ENCODE data around the gene PALLD.
"Not testable (repeated sequence)": the region's sequence is repeated elsewhere in the genome, so short reads cannot be mapped to it uniquely, and the experiment has no call there.

PALLD gene

DNA sequence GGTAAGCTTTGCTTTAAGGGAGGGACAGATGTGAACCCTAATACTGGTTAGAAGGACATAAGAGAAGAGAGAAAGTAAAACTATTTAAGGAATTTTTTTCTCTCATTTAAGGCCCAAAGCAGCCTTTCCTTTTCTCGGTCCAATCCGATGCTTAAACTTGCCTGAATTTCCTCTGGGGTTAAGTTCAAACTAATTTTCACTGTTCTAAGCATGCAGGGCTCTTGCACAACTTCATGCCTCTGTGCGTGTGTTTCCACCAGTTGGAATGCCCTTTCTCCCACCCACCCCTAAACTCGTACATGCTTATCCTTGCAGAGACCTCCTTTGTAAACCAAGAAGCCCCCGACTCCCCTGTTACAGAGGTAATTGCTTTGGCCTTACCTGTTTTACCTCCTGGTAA lies 308.5 kb downstream of the PALLD start:
- no peak overlapping the region for H3K4me3 ChIP-seq (ENCODE audit: low read depth, low read length)
- H3K36me3 ChIP-seq, result no peaks in the 10 kb centered on the region
- H3K9me3 ChIP-seq (ENCODE audit: severe bottlenecking), result peaks cover 5% of the 10 kb centered on the region
- no peak overlapping the region for H3K27ac ChIP-seq
- TF ChIP-seq, protein P1, sequence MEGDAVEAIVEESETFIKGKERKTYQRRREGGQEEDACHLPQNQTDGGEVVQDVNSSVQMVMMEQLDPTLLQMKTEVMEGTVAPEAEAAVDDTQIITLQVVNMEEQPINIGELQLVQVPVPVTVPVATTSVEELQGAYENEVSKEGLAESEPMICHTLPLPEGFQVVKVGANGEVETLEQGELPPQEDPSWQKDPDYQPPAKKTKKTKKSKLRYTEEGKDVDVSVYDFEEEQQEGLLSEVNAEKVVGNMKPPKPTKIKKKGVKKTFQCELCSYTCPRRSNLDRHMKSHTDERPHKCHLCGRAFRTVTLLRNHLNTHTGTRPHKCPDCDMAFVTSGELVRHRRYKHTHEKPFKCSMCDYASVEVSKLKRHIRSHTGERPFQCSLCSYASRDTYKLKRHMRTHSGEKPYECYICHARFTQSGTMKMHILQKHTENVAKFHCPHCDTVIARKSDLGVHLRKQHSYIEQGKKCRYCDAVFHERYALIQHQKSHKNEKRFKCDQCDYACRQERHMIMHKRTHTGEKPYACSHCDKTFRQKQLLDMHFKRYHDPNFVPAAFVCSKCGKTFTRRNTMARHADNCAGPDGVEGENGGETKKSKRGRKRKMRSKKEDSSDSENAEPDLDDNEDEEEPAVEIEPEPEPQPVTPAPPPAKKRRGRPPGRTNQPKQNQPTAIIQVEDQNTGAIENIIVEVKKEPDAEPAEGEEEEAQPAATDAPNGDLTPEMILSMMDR (IDR thresholded peaks at IDR 0.05; ENCODE audit: low read depth, low read length), result no peak
- no peak for DNase-seq
- no peaks in the 10 kb centered on the region for H3K27me3 ChIP-seq (ENCODE audit: insufficient read depth, low read depth, severe bottlenecking)

DNA sequence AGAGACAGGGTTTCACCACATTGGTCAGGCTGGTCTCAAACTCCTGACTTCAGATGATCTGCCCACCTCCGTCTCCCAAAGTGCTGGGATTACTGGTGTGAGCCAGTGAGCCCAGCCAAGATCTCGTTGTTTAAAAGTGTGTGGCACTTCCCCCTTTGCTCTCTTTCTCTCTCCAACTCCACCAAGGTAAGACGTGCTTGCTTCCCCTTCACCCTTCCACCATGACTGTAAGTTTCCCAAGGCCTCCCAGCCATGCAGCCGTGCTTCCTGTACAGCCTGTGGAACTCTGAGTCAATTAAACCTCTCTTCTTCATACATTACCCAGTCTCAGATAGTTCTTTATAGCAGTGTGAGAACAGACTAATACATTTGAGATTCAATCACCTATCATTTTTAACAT lies 309.4 kb downstream of the PALLD start:
- H3K9me3 ChIP-seq (ENCODE audit: severe bottlenecking); DNase-seq; H3K4me3 ChIP-seq (ENCODE audit: low read depth, low read length); H3K27me3 ChIP-seq (ENCODE audit: insufficient read depth, low read depth, severe bottlenecking); H3K27ac ChIP-seq; H3K36me3 ChIP-seq: not testable (repeated sequence)

DNA sequence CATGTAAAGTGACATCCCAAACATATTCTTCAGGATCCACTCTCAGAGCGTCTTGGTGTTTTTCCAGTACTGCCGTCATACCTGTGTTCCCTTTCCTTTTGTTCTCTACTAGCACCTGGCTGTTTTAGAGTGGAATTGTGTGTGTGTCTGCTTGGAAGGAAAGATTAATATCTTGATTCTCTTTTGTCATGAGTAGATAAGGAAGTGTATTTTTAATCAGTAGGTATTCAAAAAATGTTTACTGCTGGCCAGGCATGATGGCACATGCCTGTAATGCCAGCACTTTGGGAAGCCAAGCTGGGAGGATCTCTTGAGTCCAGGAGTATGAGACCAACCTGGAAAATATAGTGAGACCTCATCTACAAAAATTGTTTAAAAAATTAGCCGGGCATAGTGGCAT lies 314.4 kb downstream of the PALLD start:
- Histone ChIP-seq H3K4me3 (ENCODE audit: low read depth, low read length) (no peak overlapping the region), H3K9me3 (ENCODE audit: severe bottlenecking) (no peaks in the 10 kb centered on the region), H3K27me3 (ENCODE audit: insufficient read depth, low read depth, severe bottlenecking) (no peaks in the 10 kb centered on the region), H3K36me3 (no peaks in the 10 kb centered on the region), H3K27ac (no peak overlapping the region)
- TF ChIP-seq, protein P1 (IDR thresholded peaks at IDR 0.05; ENCODE audit: low read depth, low read length), result no peak
- no peak for DNase-seq

DNA sequence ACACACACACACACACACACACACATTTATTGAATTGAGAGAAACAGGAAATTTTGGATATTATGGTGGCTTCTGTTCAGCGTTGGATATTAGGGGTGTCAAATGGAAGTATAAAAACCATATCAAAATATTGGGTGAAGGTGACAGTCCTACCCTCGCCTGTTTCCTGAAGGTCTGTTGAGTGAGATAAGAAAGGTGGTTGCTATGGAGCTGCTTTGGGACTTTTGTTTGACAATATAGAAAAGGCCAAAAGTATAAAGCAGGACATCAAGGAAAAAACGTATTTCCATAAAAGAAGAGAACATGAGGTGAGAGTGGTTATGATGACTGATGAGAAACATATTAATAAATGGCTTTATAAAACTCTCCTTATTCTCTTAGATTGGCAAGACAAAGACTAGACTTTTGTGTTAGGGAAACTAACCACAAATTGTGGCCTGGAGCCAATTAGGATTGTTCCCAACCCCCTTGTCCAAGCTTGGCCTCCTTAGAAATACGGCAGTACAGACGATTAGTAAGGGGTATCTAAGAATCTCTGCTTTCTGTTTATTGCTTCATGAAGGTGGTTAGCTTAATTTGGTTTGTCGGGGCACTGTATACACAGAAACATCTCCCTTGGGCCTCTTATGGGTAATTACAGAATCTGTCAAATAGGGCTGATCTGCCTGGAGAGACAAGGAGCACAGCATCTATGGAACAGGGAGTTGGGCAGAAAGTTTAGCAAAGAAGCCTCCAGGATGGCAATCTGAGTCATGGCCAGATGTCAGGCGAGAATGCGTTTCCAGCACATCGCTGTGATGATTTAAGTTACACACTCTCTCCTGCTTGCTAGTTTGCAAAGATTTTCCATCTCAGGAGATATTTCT lies 315.2 kb downstream of the PALLD start:
- TF ChIP-seq, protein P1 (IDR thresholded peaks at IDR 0.05; ENCODE audit: low read depth, low read length), result no peak
- H3K27ac ChIP-seq, result no peak overlapping the region
- H3K9me3 ChIP-seq (ENCODE audit: severe bottlenecking), result no peaks in the 10 kb centered on the region
- no peaks in the 10 kb centered on the region for H3K27me3 ChIP-seq (ENCODE audit: insufficient read depth, low read depth, severe bottlenecking)
- DNase-seq, result no peak
- no peak overlapping the region for H3K4me3 ChIP-seq (ENCODE audit: low read depth, low read length)
- no peaks in the 10 kb centered on the region for H3K36me3 ChIP-seq

DNA sequence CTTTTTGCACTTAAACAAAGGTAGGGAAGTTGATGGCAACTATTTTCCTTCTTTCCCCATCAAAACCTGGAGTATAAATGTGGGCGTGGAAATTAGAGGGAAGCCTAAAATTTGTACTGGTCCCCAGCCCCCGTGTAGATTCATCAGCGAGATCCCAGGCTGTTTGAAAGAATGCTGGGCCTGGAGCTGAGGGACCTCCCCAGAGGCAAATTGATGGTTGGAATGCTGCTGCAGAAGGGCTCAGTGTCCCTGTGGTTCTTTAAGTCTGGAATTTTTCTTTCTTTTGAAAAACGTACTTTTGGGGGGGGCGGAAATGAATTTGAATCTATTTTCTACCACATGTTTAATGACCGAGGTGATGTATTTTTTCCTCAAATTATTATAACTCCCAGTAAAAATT lies 316.0 kb downstream of the PALLD start:
- TF ChIP-seq, protein P1 (IDR thresholded peaks at IDR 0.05; ENCODE audit: low read depth, low read length), result no peak
- no peak overlapping the region for H3K4me3 ChIP-seq (ENCODE audit: low read depth, low read length)
- no peaks in the 10 kb centered on the region for H3K36me3 ChIP-seq
- DNase-seq, result no peak
- no peaks in the 10 kb centered on the region for H3K27me3 ChIP-seq (ENCODE audit: insufficient read depth, low read depth, severe bottlenecking)
- H3K9me3 ChIP-seq (ENCODE audit: severe bottlenecking), result no peaks in the 10 kb centered on the region
- H3K27ac ChIP-seq, result no peak overlapping the region

DNA sequence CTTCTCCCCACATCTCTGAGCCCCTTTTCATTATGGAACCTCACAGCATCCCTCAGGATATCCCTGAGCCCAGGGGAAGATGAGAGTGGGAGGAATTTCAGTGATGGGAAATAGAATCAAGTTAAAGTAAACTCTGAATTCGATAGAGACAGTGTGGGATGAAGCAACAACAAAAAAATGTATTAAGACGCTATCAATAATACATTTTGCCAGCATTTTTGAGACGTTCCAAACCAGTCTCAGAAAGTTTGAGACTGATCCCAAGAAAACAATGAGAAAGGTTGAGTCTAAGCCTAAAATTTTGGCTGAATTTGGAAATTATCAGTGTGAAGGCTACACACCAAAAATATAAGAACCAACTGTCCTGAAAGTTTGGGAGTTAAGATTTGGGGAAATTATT lies 317.0 kb downstream of the PALLD start:
- TF ChIP-seq, protein P1 (IDR thresholded peaks at IDR 0.05; ENCODE audit: low read depth, low read length), result no peak
- no peak for DNase-seq
- H3K27ac ChIP-seq, result no peak overlapping the region
- no peaks in the 10 kb centered on the region for H3K36me3 ChIP-seq
- H3K4me3 ChIP-seq (ENCODE audit: low read depth, low read length), result no peak overlapping the region
- no peaks in the 10 kb centered on the region for H3K27me3 ChIP-seq (ENCODE audit: insufficient read depth, low read depth, severe bottlenecking)
- no peaks in the 10 kb centered on the region for H3K9me3 ChIP-seq (ENCODE audit: severe bottlenecking)

Data from WERI-Rb-1 (cell line).